H9 (cell line): Measurements from ENCODE around the gene FAM171A1. TPM values are rescaled to one million over a fixed set of nuclear protein-coding genes. Genes with fewer than 3 reads are reported as not detected.

Experiments
- DNase-seq: peaks from one replicate; pipeline ENCODE4 v3.0.0-alpha.2; 2017
- H2AFZ ChIP-seq: one replicate; pipeline ENCODE4 v1.6.1; 2013; ENCODE audit warnings: mild to moderate bottlenecking, low read length, control low read depth, moderate library complexity
- H2AK5ac ChIP-seq: 2 replicates; pipeline ENCODE4 v1.6.1; 2013; ENCODE audit warnings: low read length, control low read depth, mixed read lengths; ENCODE audit not compliant: insufficient read length
- H2BK120ac ChIP-seq: one replicate; pipeline ENCODE4 v1.6.1; 2013; ENCODE audit warnings: low read depth, mild to moderate bottlenecking, low read length, control low read depth, inconsistent platforms; ENCODE audit not compliant: poor library complexity, severe bottlenecking
- H2BK12ac ChIP-seq: 2 replicates; pipeline ENCODE4 v1.6.1; 2013; ENCODE audit warnings: low read length, control low read depth, mixed read lengths, low read depth; ENCODE audit not compliant: insufficient read length
- H2BK15ac ChIP-seq: 2 replicates; pipeline ENCODE4 v1.6.1; 2013; ENCODE audit warnings: low read depth, low read length, control low read depth
- H2BK20ac ChIP-seq: one replicate; pipeline ENCODE4 v1.6.1; 2013; ENCODE audit warnings: low read depth, mild to moderate bottlenecking, low read length, control low read depth, inconsistent platforms; ENCODE audit not compliant: poor library complexity, severe bottlenecking
- H2BK5ac ChIP-seq: 2 replicates; pipeline ENCODE4 v1.6.1; 2013; ENCODE audit warnings: low read length, control low read depth, mixed read lengths; ENCODE audit not compliant: insufficient read length
- H3K14ac ChIP-seq: 2 replicates; pipeline ENCODE4 v1.6.1; 2013; ENCODE audit warnings: low read length, control low read depth; ENCODE audit not compliant: insufficient read depth
- H3K18ac ChIP-seq: 2 replicates; pipeline ENCODE4 v1.6.1; 2013; ENCODE audit warnings: low read depth, mild to moderate bottlenecking, mixed read lengths, low read length, control low read depth; ENCODE audit not compliant: insufficient read length
- H3K23ac ChIP-seq: 2 replicates; pipeline ENCODE4 v1.6.1; 2013; ENCODE audit warnings: low read length, control low read depth, mixed read lengths, low read depth; ENCODE audit not compliant: insufficient read length
- H3K23me2 ChIP-seq: 2 replicates; pipeline ENCODE4 v1.6.1; 2013; ENCODE audit warnings: low read depth, mild to moderate bottlenecking, mixed read lengths, low read length, control low read depth; ENCODE audit not compliant: insufficient read length, poor library complexity, severe bottlenecking
- H3K27ac ChIP-seq: 2 replicates; pipeline ENCODE4 v1.5.1; 2013; ENCODE audit warnings: low read length, control low read depth, mixed read lengths, low read depth; ENCODE audit not compliant: insufficient read length
- H3K27me3 ChIP-seq: 2 replicates; pipeline ENCODE4 v1.6.1; 2013; ENCODE audit warnings: low read length, control low read depth, inconsistent platforms; ENCODE audit not compliant: insufficient read depth
- H3K4ac ChIP-seq: 2 replicates; pipeline ENCODE4 v1.6.1; 2013; ENCODE audit warnings: low read depth, mild to moderate bottlenecking, control low read depth, inconsistent platforms, low read length, moderate library complexity
- H3K4me1 ChIP-seq: 2 replicates; pipeline ENCODE4 v1.6.1; 2013; ENCODE audit warnings: low read length, control low read depth, inconsistent platforms; ENCODE audit not compliant: insufficient read depth
- H3K4me2 ChIP-seq: 2 replicates; pipeline ENCODE4 v1.6.1; 2013; ENCODE audit warnings: low read length, control low read depth, mixed read lengths; ENCODE audit not compliant: insufficient read length, insufficient read depth
- H3K56ac ChIP-seq: 2 replicates; pipeline ENCODE4 v1.6.1; 2013; ENCODE audit warnings: low read depth, mild to moderate bottlenecking, mixed read lengths, low read length, control low read depth; ENCODE audit not compliant: insufficient read length
- H3K79me1 ChIP-seq: 2 replicates; pipeline ENCODE4 v1.6.1; 2013; ENCODE audit warnings: low read depth, mild to moderate bottlenecking, moderate library complexity, low read length, control low read depth, inconsistent platforms; ENCODE audit not compliant: insufficient read depth, poor library complexity, severe bottlenecking
- H3K79me2 ChIP-seq: 2 replicates; pipeline ENCODE4 v1.6.1; 2013; ENCODE audit warnings: low read length, control low read depth, inconsistent platforms; ENCODE audit not compliant: insufficient read depth
- H3K9ac ChIP-seq: 2 replicates; pipeline ENCODE4 v1.6.1; 2013; ENCODE audit warnings: low read length, control low read depth, mixed read lengths; ENCODE audit not compliant: insufficient read length; ENCODE audit errors: extremely low read depth
- H3K9me3 ChIP-seq: one replicate; pipeline ENCODE4 v1.6.1; 2013; ENCODE audit warnings: low read depth, low read length, inconsistent platforms; ENCODE audit not compliant: control insufficient read depth
- H3T11ph ChIP-seq: one replicate; pipeline ENCODE4 v1.6.1; 2013; ENCODE audit warnings: mild to moderate bottlenecking, low read length, control low read depth, inconsistent platforms
- H4K20me1 ChIP-seq: one replicate; pipeline ENCODE4 v1.6.1; 2013; ENCODE audit not compliant: control insufficient read depth, insufficient read length, insufficient read depth
- H4K5ac ChIP-seq: 2 replicates; pipeline ENCODE4 v1.6.1; 2013; ENCODE audit warnings: low read depth, mild to moderate bottlenecking, mixed read lengths, low read length, control low read depth; ENCODE audit not compliant: insufficient read length
- H4K8ac ChIP-seq: replicated peaks from 2 replicates; pipeline ENCODE4 v1.6.1; 2013; ENCODE audit warnings: low read length, control low read depth, mixed read lengths, low read depth; ENCODE audit not compliant: insufficient read length
- H4K91ac ChIP-seq: 2 replicates; pipeline ENCODE4 v1.6.1; 2013; ENCODE audit warnings: low read depth, mild to moderate bottlenecking, moderate library complexity, mixed read lengths, low read length, control low read depth; ENCODE audit not compliant: insufficient read length
- H3K27ac Mint-ChIP-seq, 3 experiments: 2 replicates in 2 of 3; 3 replicates in 1 of 3; pipeline ENCODE4 v1.8.0; 2020 to 2021; ENCODE audit warnings: mixed read lengths in 3 of 3, mild to moderate bottlenecking in 1 of 3, moderate library complexity in 1 of 3
- H3K27me3 Mint-ChIP-seq: 2 replicates; pipeline ENCODE4 v1.8.0; 2021; ENCODE audit warnings: low read depth, mild to moderate bottlenecking, moderate library complexity, mixed read lengths
- H3K36me3 Mint-ChIP-seq, 3 experiments: 2 replicates in 2 of 3; 3 replicates in 1 of 3; pipeline ENCODE4 v1.8.0; 2020 to 2021; ENCODE audit warnings: low read depth in 3 of 3, mixed read lengths in 3 of 3; ENCODE audit not compliant: insufficient read depth in 1 of 3
- H3K4me1 Mint-ChIP-seq, 2 experiments: 2 replicates each; pipeline ENCODE4 v1.8.0; 2020; ENCODE audit warnings: mixed read lengths in 2 of 2
- H3K4me3 Mint-ChIP-seq, 2 experiments: 2 replicates in 1 of 2; 3 replicates in 1 of 2; pipeline ENCODE4 v1.8.0; 2020 to 2021; ENCODE audit warnings: mild to moderate bottlenecking in 2 of 2, mixed read lengths in 2 of 2, moderate library complexity in 1 of 2
- H3K9me3 Mint-ChIP-seq, 2 experiments: 2 replicates in 1 of 2; 3 replicates in 1 of 2; pipeline ENCODE4 v1.8.0; 2020; ENCODE audit warnings: mild to moderate bottlenecking in 2 of 2, mixed read lengths in 2 of 2, moderate library complexity in 1 of 2
- WGBS: extraction: QIAGEN DNeasy Blood & Tissue Kit; methylation state at CpG from one replicate; pipeline ENCODE4 v1.1.7; 2013; ENCODE audit warnings: missing lambda C conversion rate, low lambda C conversion rate, mixed read lengths; ENCODE audit not compliant: insufficient read length; ENCODE audit errors: extremely low coverage; 5-methylcytosine and 5-hydroxymethylcytosine counted together
- total RNA-seq: library from RNA; stranded (reverse); gene quantifications from 2 replicates; pipeline ENCODE4 v1.2.1, GENCODE V29; 2021
- TF ChIP-seq, protein P1 (sequence below): fragments of 200-600 bp; sonication (generic); conservative IDR thresholded peaks from 3 replicates; pipeline ENCODE4 v1.8.0; 2021; ENCODE audit warnings: antibody characterized with exemption, mild to moderate bottlenecking

Gene FAM171A1
- total RNA-seq, 1 experiment from 2014 or later: 37.4 TPM

DNA sequence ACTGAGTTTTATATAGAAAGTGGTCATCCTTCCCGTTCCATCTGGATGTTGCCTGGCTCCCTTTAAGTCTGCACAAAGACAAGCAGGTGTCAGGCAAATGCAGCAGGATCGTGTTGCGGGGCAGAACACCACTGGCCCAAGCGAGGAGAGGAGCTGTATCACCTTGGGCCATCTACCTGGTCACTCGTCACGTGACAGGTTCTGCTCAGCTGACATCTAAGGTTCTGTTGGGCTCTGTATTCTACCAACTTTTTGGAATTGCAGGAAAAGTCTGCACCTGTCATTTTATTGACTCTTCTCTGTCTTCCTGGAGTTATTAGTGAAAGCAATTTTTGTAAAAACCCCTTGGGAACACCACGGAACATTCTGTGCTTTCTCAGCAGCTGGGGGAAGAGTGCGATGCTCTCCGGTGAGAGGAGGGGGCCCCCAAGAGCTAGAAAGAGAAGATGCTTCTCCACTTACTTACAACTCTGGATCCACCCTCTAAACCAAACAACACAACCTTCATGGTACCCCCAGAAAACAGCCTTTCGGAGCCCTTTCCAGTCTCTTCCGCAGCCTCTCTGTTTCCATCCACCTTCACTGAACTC, 119.2 kb downstream of the FAM171A1 start:
- H3K4me3 Mint-ChIP-seq: no peak overlapping the region
- no peaks in the 10 kb centered on the region for H3K27me3 Mint-ChIP-seq
- H3K27ac ChIP-seq: no peak overlapping the region
- no peak overlapping the region for H2BK12ac ChIP-seq
- no peak overlapping the region for H2BK120ac ChIP-seq
- H3K79me1 ChIP-seq: no peaks in the 10 kb centered on the region
- H2BK5ac ChIP-seq: no peak overlapping the region
- H3K56ac ChIP-seq: no peak overlapping the region
- no peaks in the 10 kb centered on the region for H3K79me2 ChIP-seq
- no peaks in the 10 kb centered on the region for H3K9me3 ChIP-seq
- H3K4me1 Mint-ChIP-seq: peaks cover 24 to 27% of the 10 kb centered on the region in 2 experiments
- no peak overlapping the region for H3K18ac ChIP-seq
- H2BK15ac ChIP-seq: no peak overlapping the region
- no peaks in the 10 kb centered on the region for H4K20me1 ChIP-seq
- H3T11ph ChIP-seq: no peak overlapping the region
- H3K14ac ChIP-seq: no peak overlapping the region
- H4K8ac ChIP-seq: no peak overlapping the region
- no peak overlapping the region for H3K27ac Mint-ChIP-seq
- TF ChIP-seq, protein P1, sequence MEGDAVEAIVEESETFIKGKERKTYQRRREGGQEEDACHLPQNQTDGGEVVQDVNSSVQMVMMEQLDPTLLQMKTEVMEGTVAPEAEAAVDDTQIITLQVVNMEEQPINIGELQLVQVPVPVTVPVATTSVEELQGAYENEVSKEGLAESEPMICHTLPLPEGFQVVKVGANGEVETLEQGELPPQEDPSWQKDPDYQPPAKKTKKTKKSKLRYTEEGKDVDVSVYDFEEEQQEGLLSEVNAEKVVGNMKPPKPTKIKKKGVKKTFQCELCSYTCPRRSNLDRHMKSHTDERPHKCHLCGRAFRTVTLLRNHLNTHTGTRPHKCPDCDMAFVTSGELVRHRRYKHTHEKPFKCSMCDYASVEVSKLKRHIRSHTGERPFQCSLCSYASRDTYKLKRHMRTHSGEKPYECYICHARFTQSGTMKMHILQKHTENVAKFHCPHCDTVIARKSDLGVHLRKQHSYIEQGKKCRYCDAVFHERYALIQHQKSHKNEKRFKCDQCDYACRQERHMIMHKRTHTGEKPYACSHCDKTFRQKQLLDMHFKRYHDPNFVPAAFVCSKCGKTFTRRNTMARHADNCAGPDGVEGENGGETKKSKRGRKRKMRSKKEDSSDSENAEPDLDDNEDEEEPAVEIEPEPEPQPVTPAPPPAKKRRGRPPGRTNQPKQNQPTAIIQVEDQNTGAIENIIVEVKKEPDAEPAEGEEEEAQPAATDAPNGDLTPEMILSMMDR: no peak; the same call in 2 of the 3 replicates
- WGBS: no CpG with 5 or more reads among the region's 11 CpGs
- no peak overlapping the region for H4K5ac ChIP-seq
- H3K27me3 ChIP-seq: no peaks in the 10 kb centered on the region
- no peak overlapping the region for H3K4ac ChIP-seq
- H2AK5ac ChIP-seq: no peak overlapping the region
- no peak overlapping the region for H2BK20ac ChIP-seq
- H3K4me1 ChIP-seq: peaks cover 5% of the 10 kb centered on the region; the same call in 1 of the 2 replicates
- H3K36me3 Mint-ChIP-seq: peaks cover 0 to 2% (median 2%) of the 10 kb centered on the region in 3 experiments; a peak in 3 of 7 replicates
- H3K9me3 Mint-ChIP-seq: no peaks in the 10 kb centered on the region
- no peak overlapping the region for H3K9ac ChIP-seq
- H2AFZ ChIP-seq: no peak overlapping the region
- no peak for DNase-seq
- no peaks in the 10 kb centered on the region for H3K23me2 ChIP-seq
- no peak overlapping the region for H3K23ac ChIP-seq
- H3K4me2 ChIP-seq: no peak overlapping the region
- no peak overlapping the region for H4K91ac ChIP-seq
